Adrenal gland (tissue), 5 donors: ENCODE results near the gene FOSL2.

Experiments
- CTCF ChIP-seq, 6 experiments: fragments of 450-650 bp in 4 of 6; fragments of 200-600 bp in 2 of 6; sonication (generic) in 1 of 6; IDR thresholded peaks; 1 replicate in 5 of 6; 2 replicates in 1 of 6; pipeline versions ENCODE4 v1.5.1 to v1.8.0; 2016 to 2021; ENCODE audit warnings: antibody characterized with exemption in 6 of 6, mild to moderate bottlenecking in 2 of 6, moderate library complexity in 1 of 6
- POLR2A ChIP-seq, 2 donors: fragments of 450-650 bp; IDR thresholded peaks; one replicate each; pipeline ENCODE4 v1.6.1; 2017; ENCODE audit warnings: antibody characterized with exemption in 2 of 2, mild to moderate bottlenecking in 2 of 2, moderate library complexity in 1 of 2
- donor health status: DM: no; HTN: no; CAD: no.

- TF ChIP-seq CTCF (IDR thresholded peaks at IDR 0.05) (peak in 1 of 6 experiments; percentile 3), POLR2A (IDR thresholded peaks at IDR 0.05) (no peak)
Observed at GRCh38 chr2:28400419-28400818, 7.8 kb downstream of the FOSL2 start.
